Left ventricle myocardium inferior (tissue), 1 donor: ENCODE results near the gene EIF3A. TPM values are rescaled to one million over a fixed set of nuclear protein-coding genes. Genes with fewer than 3 reads are reported as not detected.

ENCODE experiments used
- DNase-seq: peaks from one replicate; pipeline ENCODE4 v3.0.0-alpha.2; 2020
- H3K27ac ChIP-seq: fragments of 200-600 bp; replicated peaks from 2 replicates; pipeline ENCODE4 v1.8.0; 2021
- H3K27me3 ChIP-seq: fragments of 200-600 bp; 2 replicates; pipeline ENCODE4 v1.8.0; 2021; ENCODE audit warnings: low read depth
- H3K36me3 ChIP-seq: fragments of 200-600 bp; 2 replicates; pipeline ENCODE4 v1.8.0; 2021
- H3K4me1 ChIP-seq: fragments of 200-600 bp; 2 replicates; pipeline ENCODE4 v1.8.0; 2021
- H3K4me3 ChIP-seq: fragments of 200-600 bp; 2 replicates; pipeline ENCODE4 v1.8.0; 2021; ENCODE audit warnings: mild to moderate bottlenecking, moderate library complexity
- H3K9me3 ChIP-seq: fragments of 200-600 bp; replicated peaks from 2 replicates; pipeline ENCODE4 v1.8.0; 2021
- CTCF ChIP-seq: fragments of 200-600 bp; IDR thresholded peaks from 2 replicates; pipeline ENCODE4 v1.8.0; 2021; ENCODE audit warnings: antibody characterized with exemption, mild to moderate bottlenecking, borderline replicate concordance
- intact Hi-C: fragments of 100-400 bp; cut with micrococcal nuclease; formaldehyde crosslinking; loops from one replicate; pipeline ENCODE4 v1.11.0; 2022
- total RNA-seq: library from RNA; stranded (reverse); fragmentation: NEBNext Ultra II Directional; extraction: Animal tissue kit (Norgen Biotek cat#: 25700); gene quantifications from one replicate; pipeline ENCODE4 v1.2.1, GENCODE V29; 2021
- donor health status: DM: no; HTN: yes; CAD: no; lungs with severe emphysema.

The EIF3A gene
- total RNA-seq, 1 donor from 2014 or later = 103 TPM

GRCh38 chr10:119119400-119119799 lies 38.8 kb upstream of the EIF3A start:
- Histone ChIP-seq H3K27ac (no peak overlapping the region), H3K4me3 (no peak overlapping the region), H3K4me1 (peaks cover 15% of the 10 kb centered on the region), H3K27me3 (no peaks in the 10 kb centered on the region), H3K9me3 (no peaks in the 10 kb centered on the region), H3K36me3 (peaks cover 78% of the 10 kb centered on the region)
- intact Hi-C loops = no loop called here
- no peak for DNase-seq
- no peak for TF ChIP-seq CTCF

- no peak for DNase-seq
- Histone ChIP-seq H3K4me3 (no peak overlapping the region), H3K27ac (no peak overlapping the region), H3K27me3 (no peaks in the 10 kb centered on the region), H3K9me3 (no peaks in the 10 kb centered on the region), H3K36me3 (peaks cover 78% of the 10 kb centered on the region), H3K4me1 (peaks cover 15% of the 10 kb centered on the region)
- intact Hi-C loops = no loop called here
- TF ChIP-seq CTCF = no peak
Measured at GRCh38 chr10:119118231-119118630, 37.6 kb upstream of the EIF3A start.

- Histone ChIP-seq H3K4me1 (peaks cover 15% of the 10 kb centered on the region), H3K36me3 (peaks cover 78% of the 10 kb centered on the region), H3K4me3 (no peak overlapping the region), H3K27ac (no peak overlapping the region), H3K27me3 (no peaks in the 10 kb centered on the region), H3K9me3 (no peaks in the 10 kb centered on the region)
- intact Hi-C loops = no loop called here
- DNase-seq = no peak
- no peak for TF ChIP-seq CTCF
Measured at GRCh38 chr10:119116326-119116951, 35.8 kb upstream of the EIF3A start.

GRCh38 chr10:119115926-119116325 lies 35.3 kb upstream of the EIF3A start:
- Histone ChIP-seq H3K4me1 (peaks cover 14% of the 10 kb centered on the region), H3K9me3 (no peaks in the 10 kb centered on the region), H3K4me3 (no peak overlapping the region), H3K27ac (no peak overlapping the region), H3K27me3 (no peaks in the 10 kb centered on the region), H3K36me3 (peaks cover 80% of the 10 kb centered on the region)
- DNase-seq = no peak
- TF ChIP-seq CTCF = no peak
- intact Hi-C loops = no loop called here

GRCh38 chr10:119113751-119114732 lies 33.4 kb upstream of the EIF3A start:
- Histone ChIP-seq H3K27ac (no peak overlapping the region), H3K27me3 (no peaks in the 10 kb centered on the region), H3K4me3 (no peak overlapping the region), H3K9me3 (no peaks in the 10 kb centered on the region), H3K4me1 (no peaks in the 10 kb centered on the region), H3K36me3 (peaks cover 83% of the 10 kb centered on the region)
- no peak for DNase-seq
- intact Hi-C loops = no loop called here
- TF ChIP-seq CTCF = no peak
